SH-SY5Y (cell line): ENCODE data around the gene CD9.

Source experiments
- GATA2 ChIP-seq: IDR thresholded peaks from 2 replicates; pipeline ENCODE4 v1.6.1; 2011; ENCODE audit warnings: mild to moderate bottlenecking, low read depth, low read length
- GATA3 ChIP-seq: IDR thresholded peaks from 2 replicates; pipeline ENCODE4 v1.6.1; 2011; ENCODE audit warnings: low read depth, mild to moderate bottlenecking, low read length, moderate library complexity

DNA sequence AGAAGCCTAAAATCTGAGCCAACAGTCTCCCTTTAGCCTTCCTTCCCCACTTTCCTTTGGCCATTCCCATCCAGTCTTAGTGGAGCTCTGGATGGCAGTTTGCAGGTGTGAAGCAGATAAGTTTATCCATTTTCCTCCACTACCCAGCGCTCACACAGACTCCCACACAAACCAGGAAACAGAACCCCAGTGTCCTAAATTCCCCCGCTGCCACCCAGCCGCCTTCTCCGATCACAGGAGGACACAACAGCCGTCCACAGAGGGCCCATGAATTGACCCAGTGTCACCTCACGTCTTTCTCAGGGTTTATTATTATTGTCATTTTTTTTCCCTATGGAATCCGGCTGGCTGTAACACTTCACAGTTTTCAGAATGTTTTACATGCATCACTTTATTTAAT lies 16.4 kb downstream of the CD9 start:
- TF ChIP-seq GATA2 (no peak), GATA3 (no peak)
